ENCODE results near the gene RBMS1.

GRCh38 chr2:160278879-160279177, 214.8 kb downstream of the RBMS1 start:
- TF ChIP-seq CTCF (IDR thresholded peaks at IDR 0.05; ENCODE audit: low read length) (no peak), EZH2phosphoT487 (IDR thresholded peaks at IDR 0.05; ENCODE audit: low read length) (no peak), EZH2 (optimal IDR thresholded peaks at IDR 0.05; ENCODE audit: low read depth, low read length) (no peak)

All from MM.1S (cell line).